ENCODE data around the gene PALD1.

- TF ChIP-seq, protein P1, sequence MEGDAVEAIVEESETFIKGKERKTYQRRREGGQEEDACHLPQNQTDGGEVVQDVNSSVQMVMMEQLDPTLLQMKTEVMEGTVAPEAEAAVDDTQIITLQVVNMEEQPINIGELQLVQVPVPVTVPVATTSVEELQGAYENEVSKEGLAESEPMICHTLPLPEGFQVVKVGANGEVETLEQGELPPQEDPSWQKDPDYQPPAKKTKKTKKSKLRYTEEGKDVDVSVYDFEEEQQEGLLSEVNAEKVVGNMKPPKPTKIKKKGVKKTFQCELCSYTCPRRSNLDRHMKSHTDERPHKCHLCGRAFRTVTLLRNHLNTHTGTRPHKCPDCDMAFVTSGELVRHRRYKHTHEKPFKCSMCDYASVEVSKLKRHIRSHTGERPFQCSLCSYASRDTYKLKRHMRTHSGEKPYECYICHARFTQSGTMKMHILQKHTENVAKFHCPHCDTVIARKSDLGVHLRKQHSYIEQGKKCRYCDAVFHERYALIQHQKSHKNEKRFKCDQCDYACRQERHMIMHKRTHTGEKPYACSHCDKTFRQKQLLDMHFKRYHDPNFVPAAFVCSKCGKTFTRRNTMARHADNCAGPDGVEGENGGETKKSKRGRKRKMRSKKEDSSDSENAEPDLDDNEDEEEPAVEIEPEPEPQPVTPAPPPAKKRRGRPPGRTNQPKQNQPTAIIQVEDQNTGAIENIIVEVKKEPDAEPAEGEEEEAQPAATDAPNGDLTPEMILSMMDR (IDR thresholded peaks at IDR 0.05) = no peak
- TF ChIP-seq POLR2A (IDR thresholded peaks at IDR 0.05) = no peak
- no peak for TF ChIP-seq EP300 (IDR thresholded peaks at IDR 0.05)
These were observed 136.6 kb downstream of the PALD1 start for GRCh38 chr10:70615211-70615610.

All from tibial nerve (tissue), 4 donors.